ENCODE results near the gene MAP2K5. TPM values are rescaled to one million over a fixed set of nuclear protein-coding genes. Genes with fewer than 3 reads are reported as not detected.

Gene MAP2K5
- total and polyA plus RNA-seq, 10 of the 15 experiments (the other 5 are each of a cell fraction or from before 2014, with no cell fraction given): 1.3 to 19.4 (median 9.6) TPM

- H3K79me2 ChIP-seq (ENCODE audit: control insufficient read depth, insufficient read depth, low read length): no peaks in the 10 kb centered on the region
- ChIA-PET CTCF (no interaction called here), POLR2A (no interaction called here), RAD21 (ENCODE audit: unreplicated experiment) (no interaction called here), SMC1A (ENCODE audit: uncharacterized antibody, unreplicated experiment) (no interaction called here)
- TF ChIP-seq SMAD1 (IDR thresholded peaks at IDR 0.05; ENCODE audit: low read depth, partially characterized antibody) (no peak), ZSCAN29 (IDR thresholded peaks at IDR 0.05) (no peak), SUZ12 (IDR thresholded peaks at IDR 0.05; ENCODE audit: unreplicated experiment) (no peak), ASH2L (IDR thresholded peaks at IDR 0.05; ENCODE audit: borderline replicate concordance, low read depth) (no peak), PML (IDR thresholded peaks at IDR 0.05; ENCODE audit: low read length) (no peak), BHLHE40 (IDR thresholded peaks at IDR 0.05; ENCODE audit: borderline replicate concordance in 1 of 2, low read depth in 2 of 2, low read length in 1 of 2) (no peak), SIN3A (IDR thresholded peaks at IDR 0.05; ENCODE audit: low read depth, low read length) (no peak), RFX5 (IDR thresholded peaks at IDR 0.05; ENCODE audit: low read depth, low read length) (no peak), KAT2A (conservative IDR thresholded peaks at IDR 0.05; ENCODE audit: control insufficient read depth, low read depth, low read length) (no peak), PAX5 (IDR thresholded peaks at IDR 0.05; ENCODE audit: borderline replicate concordance, low read depth, low read length) (no peak), YBX1 (IDR thresholded peaks at IDR 0.05) (no peak), RB1 (IDR thresholded peaks at IDR 0.05; ENCODE audit: borderline replicate concordance) (no peak), POLR2A (IDR thresholded peaks at IDR 0.05; ENCODE audit: low read depth, low read length) (no peak), RBBP5 (conservative IDR thresholded peaks at IDR 0.05) (no peak), POLR2AphosphoS2 (IDR thresholded peaks at IDR 0.05; ENCODE audit: low read depth, low read length) (no peak), CTCF (IDR thresholded peaks at IDR 0.05 in 2 of 3, conservative IDR thresholded peaks at IDR 0.05 in 1 of 3; ENCODE audit: control insufficient read depth in 2 of 3, extremely low read depth in 1 of 3, insufficient read depth in 1 of 3, low read depth in 3 of 3, low read length in 3 of 3) (no peak), KDM1A (IDR thresholded peaks at IDR 0.05; ENCODE audit: borderline replicate concordance) (no peak), ZBTB11 (CRISPR knock-in tag; IDR thresholded peaks at IDR 0.05) (no peak), MTA2 (IDR thresholded peaks at IDR 0.05; ENCODE audit: low read depth) (no peak)
- H3K9me3 ChIP-seq (replicated peaks; ENCODE audit: control insufficient read depth, insufficient read depth, low read length): no peaks in the 10 kb centered on the region
- no peak overlapping the region for H3K4me2 ChIP-seq (ENCODE audit: control insufficient read depth, insufficient read depth)
- DNase-seq (ENCODE audit: low read depth, low spot score) (no peak), FAIRE-seq (no peak), ATAC-seq (no peak)
- no peaks in the 10 kb centered on the region for H4K20me1 ChIP-seq (ENCODE audit: control insufficient read depth, insufficient read depth)
- no peak overlapping the region for H2AFZ ChIP-seq (ENCODE audit: control insufficient read depth, low read depth, low read length)
- no peaks in the 10 kb centered on the region for H3K27me3 ChIP-seq (replicated peaks in 1 of 2; ENCODE audit: control insufficient read depth in 2 of 2, insufficient read depth in 2 of 2, low read length in 1 of 2)
- H3K4me1 ChIP-seq (ENCODE audit: control insufficient read depth, insufficient read depth, low read length): no peaks in the 10 kb centered on the region
- no TSS peak for BruUV-seq (replicated peaks)
- H3K27ac ChIP-seq (ENCODE audit: control insufficient read depth, insufficient read depth): no peak overlapping the region
- no peak overlapping the region for H3K4me3 ChIP-seq
- WGBS (ENCODE audit: insufficient coverage, insufficient replicate concordance, low lambda C conversion rate, missing lambda C conversion rate): 100% methylated on average over 4 of the region's 4 CpGs
- in situ Hi-C loops (cut with MboI): no loop called here
- intact Hi-C loops (cut with micrococcal nuclease; ENCODE audit: unreplicated experiment): no loop called here
- H3K36me3 ChIP-seq (ENCODE audit: control insufficient read depth in 2 of 2, insufficient read depth in 2 of 2, low read length in 1 of 2): peaks cover 0 to 2% of the 10 kb centered on the region in 2 experiments; a peak in 2 of 4 replicates
- H3K9ac ChIP-seq (ENCODE audit: control insufficient read depth, insufficient read depth, low read length): no peak overlapping the region
Observed at GRCh38 chr15:67708500-67708899, 166.0 kb downstream of the MAP2K5 start.

Data from GM12878 (cell line).